Measurements from ENCODE around the gene RASL10B. TPM values are rescaled to one million over a fixed set of nuclear protein-coding genes. Genes with fewer than 3 reads are reported as not detected.
A peak's percentile ranks its signal among the peaks of the same experiment; 100 is the strongest.

Gene RASL10B
- total RNA-seq, 2 donors from 2014 or later: 2.4 to 24.1 TPM

- Histone ChIP-seq H3K36me3 (no peaks in the 10 kb centered on the region), H3K27me3 (replicated peaks; ENCODE audit: insufficient read depth) (peaks cover 6% of the 10 kb centered on the region), H3K9me3 (no peaks in the 10 kb centered on the region), H3K27ac (no peak overlapping the region), H3K4me1 (ENCODE audit: control insufficient read depth in 1 of 2, low read depth in 2 of 2) (peaks cover 0 to 22% of the 10 kb centered on the region in 2 donors), H3K4me3 (no peak overlapping the region)
- no peak for ATAC-seq (ENCODE audit: insufficient number of reproducible peaks, low FRiP score, low read depth)
- no peak for TF ChIP-seq CTCF (IDR thresholded peaks at IDR 0.05)
- DNase-seq (ENCODE audit: low spot score): no peak
Measured at GRCh38 chr17:35745749-35746320, 14.4 kb downstream of the RASL10B start.

GRCh38 chr17:35747540-35748017 is 16.1 kb downstream of the RASL10B start:
- Histone ChIP-seq H3K9me3 (no peaks in the 10 kb centered on the region), H3K4me3 (no peak overlapping the region), H3K36me3 (no peaks in the 10 kb centered on the region), H3K27me3 (replicated peaks; ENCODE audit: insufficient read depth) (peaks cover 6% of the 10 kb centered on the region), H3K27ac (no peak overlapping the region), H3K4me1 (ENCODE audit: control insufficient read depth in 1 of 2, low read depth in 2 of 2) (peaks cover 0 to 15% of the 10 kb centered on the region in 2 donors)
- DNase-seq (ENCODE audit: low spot score): peak; percentile 43
- ATAC-seq (ENCODE audit: insufficient number of reproducible peaks, low FRiP score, low read depth): peak; percentile 72
- TF ChIP-seq CTCF (IDR thresholded peaks at IDR 0.05): peak; percentile 96

- ATAC-seq (ENCODE audit: insufficient number of reproducible peaks, low FRiP score, low read depth) (no peak), DNase-seq (ENCODE audit: low spot score) (no peak)
- H3K36me3 ChIP-seq: no peaks in the 10 kb centered on the region
- no peaks in the 10 kb centered on the region for H3K9me3 ChIP-seq
- H3K27ac ChIP-seq: no peak overlapping the region
- no peak overlapping the region for H3K4me3 ChIP-seq
- peaks cover 6% of the 10 kb centered on the region for H3K27me3 ChIP-seq (replicated peaks; ENCODE audit: insufficient read depth)
- peaks cover 0 to 15% of the 10 kb centered on the region in 2 donors for H3K4me1 ChIP-seq (ENCODE audit: control insufficient read depth in 1 of 2, low read depth in 2 of 2)
- no peak for TF ChIP-seq CTCF (IDR thresholded peaks at IDR 0.05)
Measured at GRCh38 chr17:35748341-35748841, 17.0 kb downstream of the RASL10B start.

- no peak overlapping the region for H3K27ac ChIP-seq
- DNase-seq (ENCODE audit: low spot score) (no peak), ATAC-seq (ENCODE audit: insufficient number of reproducible peaks, low FRiP score, low read depth) (no peak)
- H3K4me1 ChIP-seq (ENCODE audit: control insufficient read depth in 1 of 2, low read depth in 2 of 2): peaks cover 0 to 15% of the 10 kb centered on the region in 2 donors
- H3K9me3 ChIP-seq: no peaks in the 10 kb centered on the region
- peaks cover 6% of the 10 kb centered on the region for H3K27me3 ChIP-seq (replicated peaks; ENCODE audit: insufficient read depth)
- no peaks in the 10 kb centered on the region for H3K36me3 ChIP-seq
- no peak for TF ChIP-seq CTCF (IDR thresholded peaks at IDR 0.05)
- no peak overlapping the region for H3K4me3 ChIP-seq
Measured at GRCh38 chr17:35748979-35749378, 17.5 kb downstream of the RASL10B start.

GRCh38 chr17:35749560-35750412 is 18.3 kb downstream of the RASL10B start:
- ATAC-seq (ENCODE audit: insufficient number of reproducible peaks, low FRiP score, low read depth) (no peak), DNase-seq (ENCODE audit: low spot score) (no peak)
- Histone ChIP-seq H3K27ac (no peak overlapping the region), H3K36me3 (no peaks in the 10 kb centered on the region), H3K4me3 (no peak overlapping the region), H3K27me3 (replicated peaks; ENCODE audit: insufficient read depth) (peaks cover 6% of the 10 kb centered on the region), H3K4me1 (ENCODE audit: control insufficient read depth in 1 of 2, low read depth in 2 of 2) (peaks cover 0 to 15% of the 10 kb centered on the region in 2 donors), H3K9me3 (no peaks in the 10 kb centered on the region)
- no peak for TF ChIP-seq CTCF (IDR thresholded peaks at IDR 0.05)
